NCI-H69 (cell line): Measurements from ENCODE around the gene MYRIP.
"Not testable (repeated sequence)": the region's sequence is repeated elsewhere in the genome, so short reads cannot be mapped to it uniquely, and the experiment has no call there.

ENCODE experiments used
- DNase-seq: peaks from one replicate; lab custom pipeline; 2025; lab: John Stamatoyannopoulos, UW

The MYRIP gene

DNA sequence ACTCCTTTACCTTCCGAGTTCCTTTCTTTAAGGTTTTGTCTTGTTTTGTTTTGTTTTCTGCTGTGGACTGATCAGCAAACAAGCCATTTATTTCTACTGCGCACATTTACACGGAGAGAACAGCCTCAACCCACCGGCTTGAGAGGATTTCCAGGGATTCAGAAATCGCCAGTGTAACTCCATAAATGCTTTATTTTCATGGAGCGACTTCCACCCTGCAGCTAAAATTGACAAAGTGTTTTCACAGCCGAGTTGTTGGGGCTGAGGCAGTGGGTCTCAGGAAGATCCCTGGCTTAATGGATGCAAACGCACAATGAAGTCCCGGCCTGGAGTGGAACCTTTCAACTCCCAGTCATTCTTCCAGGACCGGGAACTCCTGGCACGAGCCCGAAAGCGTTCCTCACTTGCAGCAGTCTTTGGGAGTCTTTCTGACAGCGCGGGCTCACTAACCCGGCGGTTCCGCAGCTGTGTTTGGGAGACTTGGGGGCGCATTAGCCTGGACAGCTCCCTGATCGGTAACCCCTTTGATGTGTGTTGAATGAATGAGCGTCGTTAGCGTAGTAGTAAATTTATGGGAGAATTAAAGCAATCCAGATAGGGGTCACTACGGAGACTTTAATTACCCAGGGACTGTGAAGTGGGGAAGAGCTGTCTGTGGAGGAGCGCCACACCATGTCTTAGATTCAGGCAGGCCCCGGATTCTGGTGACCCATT, 785 bp upstream of the MYRIP start:
- DNase-seq = peak; percentile 73

DNA sequence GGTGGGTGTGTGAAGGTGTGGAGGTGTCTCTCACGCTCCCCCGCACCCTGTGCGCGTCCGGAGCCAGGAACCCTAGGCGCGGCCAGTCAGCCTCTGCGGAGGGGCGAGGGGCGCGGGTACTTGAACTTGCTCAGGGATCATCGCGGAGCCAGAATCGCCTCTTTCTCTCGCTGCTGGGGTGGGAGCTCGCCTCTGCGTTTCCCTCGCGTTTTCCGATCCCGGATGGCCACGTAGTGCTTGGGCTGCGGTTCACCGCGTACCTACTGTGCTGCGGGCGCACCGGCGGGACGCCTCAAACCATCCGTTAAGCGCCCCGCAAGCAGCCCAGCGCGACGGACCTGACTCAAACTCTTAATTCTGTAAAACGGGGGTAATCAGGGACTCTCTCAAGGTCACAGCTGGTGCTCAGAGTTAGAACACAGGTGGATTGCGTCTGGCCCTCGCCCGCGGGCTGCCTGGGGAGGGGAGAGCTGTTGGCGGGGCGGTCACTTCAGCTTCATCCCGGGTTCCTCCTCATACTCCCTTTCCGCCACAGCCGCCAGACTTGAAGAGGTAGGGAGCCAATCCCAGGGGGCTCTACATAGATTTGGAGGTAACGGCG, 686 bp downstream of the MYRIP start:
- DNase-seq = peak; percentile 65

DNA sequence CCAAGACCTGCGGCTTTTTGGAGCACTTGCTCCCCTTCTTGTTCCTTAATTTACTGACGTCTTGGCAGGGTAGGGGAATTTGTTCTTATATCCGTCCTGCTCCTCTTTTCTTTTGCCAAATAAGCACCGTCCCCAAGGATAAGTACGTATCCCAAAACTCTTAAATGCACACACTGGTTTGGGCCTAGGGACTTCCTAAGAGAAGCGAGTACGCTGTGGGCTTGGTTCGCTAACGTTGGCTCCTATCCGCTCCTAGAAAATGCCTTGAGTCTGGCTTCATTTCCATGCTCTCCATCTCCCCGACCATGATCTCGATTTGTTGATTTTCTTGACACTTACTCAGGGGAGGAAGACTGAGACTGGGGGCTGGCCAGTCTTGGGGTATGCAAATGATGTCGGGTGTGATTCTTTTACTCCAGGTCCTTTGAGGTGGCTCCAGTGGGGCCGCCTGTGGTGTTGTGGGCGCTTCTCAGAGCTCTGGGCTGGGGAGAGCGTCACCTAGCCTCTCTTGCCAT, 1.3 kb downstream of the MYRIP start:
- peak; percentile 66 for DNase-seq

DNA sequence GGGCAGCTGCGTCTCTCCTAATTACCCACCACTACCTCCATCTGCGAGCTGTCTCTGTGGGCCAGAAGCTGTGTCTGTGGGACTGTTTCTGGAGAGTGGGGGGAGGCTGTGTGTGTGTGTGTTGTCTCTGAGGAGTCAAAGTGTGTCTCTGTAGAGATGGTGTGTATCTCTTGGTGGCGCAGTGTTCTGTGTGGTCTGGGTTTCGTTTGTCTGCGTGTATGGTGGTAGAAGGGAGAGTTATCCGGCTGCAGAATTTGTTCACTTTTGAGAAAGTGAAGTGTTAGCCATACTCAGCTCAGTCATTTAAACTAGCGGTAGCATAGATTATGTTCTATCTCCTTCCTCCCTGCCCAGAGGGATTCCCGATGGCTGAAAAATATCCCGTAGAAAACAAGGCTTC, 2.2 kb downstream of the MYRIP start:
- DNase-seq = peak; percentile 55

DNA sequence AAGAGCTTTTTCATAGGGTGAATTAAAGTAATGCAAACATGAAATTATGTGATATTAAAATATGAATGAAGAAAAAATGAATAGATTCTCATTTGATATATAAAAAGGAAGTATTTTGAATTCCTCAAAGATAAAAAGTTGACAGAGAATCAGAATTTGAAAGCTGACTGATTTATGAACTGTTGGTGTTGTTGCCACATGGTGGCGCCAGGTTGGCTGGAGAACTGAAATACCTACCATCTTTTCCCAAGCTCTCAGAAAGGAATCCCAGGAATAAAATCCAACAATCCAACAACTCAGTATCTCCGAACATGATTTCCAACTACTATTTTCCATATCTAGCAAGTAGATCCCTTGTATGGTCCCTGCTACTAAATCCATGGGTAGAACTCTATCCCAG, 3.1 kb downstream of the MYRIP start:
- DNase-seq = peak; percentile 75

DNA sequence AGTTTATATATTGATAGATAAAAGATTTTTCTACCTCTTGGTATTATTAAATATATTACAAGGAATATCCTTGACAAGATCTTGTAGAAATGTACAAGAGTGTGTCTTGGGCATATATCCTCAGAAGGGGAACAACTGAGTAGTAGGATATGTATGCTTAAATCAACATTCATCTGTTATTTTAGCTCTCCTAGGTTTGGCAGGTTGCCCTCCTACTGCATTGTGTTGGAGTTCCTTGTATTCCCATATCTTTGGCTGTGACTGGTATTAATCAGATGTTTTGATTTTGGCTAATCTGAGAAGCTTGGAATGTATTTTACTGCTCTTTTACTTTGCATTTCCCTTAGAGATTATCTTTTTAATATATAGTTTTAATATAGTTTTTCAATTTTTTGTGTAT, 4.6 kb downstream of the MYRIP start:
- DNase-seq = peak; percentile 75

DNA sequence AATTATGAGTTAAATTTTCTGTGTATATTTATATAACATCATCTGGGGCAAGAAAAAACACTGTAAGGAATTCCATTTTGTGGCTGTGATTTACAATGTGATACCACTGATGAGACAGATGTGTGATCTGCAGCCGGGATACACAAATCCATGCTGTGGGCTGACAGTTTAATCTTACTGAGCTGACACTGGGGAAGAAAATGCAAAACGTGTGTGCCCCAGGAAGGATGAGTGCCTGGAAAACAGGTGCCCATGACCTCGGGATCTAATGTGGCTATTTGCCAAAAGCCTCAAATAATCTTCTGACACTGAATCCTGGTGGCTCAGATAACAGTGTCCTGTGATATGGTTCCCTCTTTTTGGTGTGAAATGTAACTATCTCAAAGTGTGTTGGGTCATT, 10.5 kb downstream of the MYRIP start:
- peak; percentile 6 for DNase-seq

DNA sequence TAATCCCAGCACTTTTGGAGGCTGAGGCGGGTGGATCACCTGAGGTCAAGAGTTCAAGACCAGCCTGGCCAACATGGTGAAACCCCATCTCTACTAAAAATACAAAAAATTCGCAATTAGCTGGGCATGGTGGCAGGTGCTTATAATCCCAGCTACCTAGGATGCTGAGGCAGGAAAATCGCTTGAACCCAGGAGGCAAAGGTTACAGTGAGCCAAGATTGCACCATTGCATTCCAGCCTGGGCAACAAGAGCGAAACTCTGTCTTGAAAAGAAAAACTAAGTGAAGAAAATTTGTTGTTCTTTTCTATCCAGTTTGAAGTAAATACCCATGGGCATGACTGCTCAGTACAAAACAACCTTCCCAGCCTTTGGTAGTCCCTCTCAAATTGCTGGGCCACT, 24.4 kb downstream of the MYRIP start:
- DNase-seq = not testable (repeated sequence)

DNA sequence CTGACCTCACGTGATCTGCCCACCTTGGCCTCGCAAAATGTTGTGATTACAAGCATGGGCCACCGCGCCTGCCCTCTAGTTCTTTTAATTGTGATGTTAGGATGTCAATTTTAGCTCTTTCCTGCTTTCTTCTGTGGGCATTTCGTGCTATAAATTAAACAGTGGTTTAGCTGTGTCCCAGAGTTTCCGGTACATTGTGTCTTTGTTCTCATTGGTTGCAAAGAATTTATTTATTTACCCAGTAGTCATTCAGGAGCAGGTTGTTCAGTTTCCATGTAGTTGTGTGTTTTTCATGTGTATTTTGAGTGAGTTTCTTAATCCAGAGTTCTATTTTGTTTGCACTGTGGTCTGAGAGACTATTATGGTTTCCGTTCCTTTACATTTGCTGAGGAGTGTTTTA, 30.1 kb downstream of the MYRIP start:
- no peak for DNase-seq

DNA sequence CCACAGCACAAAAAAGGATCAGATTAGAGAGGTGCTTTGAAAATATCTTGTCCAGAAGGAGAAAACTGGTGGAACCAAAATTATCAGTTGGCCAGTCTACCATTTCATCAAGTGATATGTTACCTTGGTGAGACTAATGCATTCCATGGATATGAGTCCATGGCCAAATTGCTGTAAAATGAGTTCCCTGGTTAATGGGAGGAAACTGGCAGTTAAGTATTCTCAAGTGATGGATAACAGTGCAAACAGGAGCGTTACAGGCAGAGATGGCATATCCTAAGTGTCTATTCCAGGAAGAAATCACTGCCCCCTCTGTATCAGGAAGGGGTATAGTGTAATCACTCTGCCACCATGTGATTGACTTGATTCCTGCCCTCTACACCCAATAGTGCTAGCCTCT, 34.0 kb downstream of the MYRIP start:
- peak; percentile 40 for DNase-seq

DNA sequence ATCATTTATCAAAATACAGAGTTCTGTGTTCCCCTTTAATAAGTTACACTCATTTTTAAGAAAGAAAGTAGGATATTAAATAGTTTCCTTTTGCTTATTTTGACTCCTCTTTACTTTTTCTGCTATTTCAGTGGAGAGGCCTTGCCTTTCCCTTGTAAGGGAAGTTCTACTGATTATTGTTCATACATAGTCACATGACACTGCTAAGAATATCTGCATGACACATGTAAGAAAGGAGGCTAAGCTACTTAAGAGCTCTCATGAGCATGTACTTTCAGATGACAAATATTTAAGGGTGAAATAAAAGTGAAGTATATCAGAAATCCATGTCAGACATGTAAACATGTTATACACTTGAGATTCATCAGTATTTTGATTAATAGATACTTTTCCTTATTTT, 39.0 kb downstream of the MYRIP start:
- no peak for DNase-seq

DNA sequence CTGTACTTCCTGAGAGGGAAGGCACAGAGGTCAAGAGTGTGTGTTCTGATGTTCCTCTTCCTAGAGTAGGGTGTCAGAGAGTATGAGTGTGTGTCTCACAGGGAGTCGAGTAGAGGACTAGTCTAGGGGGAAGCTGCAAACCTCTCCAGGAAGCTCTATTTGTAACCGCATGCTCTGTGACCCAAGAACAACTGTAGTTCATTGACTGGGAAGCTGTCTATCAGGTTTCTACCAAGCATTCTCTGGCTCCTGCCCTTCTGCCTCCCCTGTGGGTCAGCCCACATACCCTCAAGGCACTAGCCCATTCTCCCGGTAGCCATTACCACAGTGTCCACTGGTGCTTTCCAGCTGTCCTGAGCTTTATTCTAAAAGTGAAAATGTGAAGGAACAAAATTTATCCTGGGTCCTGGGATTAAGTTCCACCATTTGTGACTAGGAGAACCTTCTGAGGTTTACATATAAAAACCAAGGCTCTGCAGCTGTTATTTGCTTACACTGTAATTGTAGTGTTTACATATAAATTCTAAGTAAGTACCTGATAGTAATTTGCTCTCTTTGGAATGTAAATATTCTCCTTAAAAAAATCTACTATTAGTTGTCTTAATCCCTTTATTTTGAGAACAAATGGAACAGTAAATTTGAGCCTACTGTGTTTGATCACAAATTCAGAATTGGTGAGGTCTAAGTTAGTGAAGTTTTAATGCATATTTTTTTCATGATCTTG, 40.7 kb downstream of the MYRIP start:
- peak; percentile 87 for DNase-seq

DNA sequence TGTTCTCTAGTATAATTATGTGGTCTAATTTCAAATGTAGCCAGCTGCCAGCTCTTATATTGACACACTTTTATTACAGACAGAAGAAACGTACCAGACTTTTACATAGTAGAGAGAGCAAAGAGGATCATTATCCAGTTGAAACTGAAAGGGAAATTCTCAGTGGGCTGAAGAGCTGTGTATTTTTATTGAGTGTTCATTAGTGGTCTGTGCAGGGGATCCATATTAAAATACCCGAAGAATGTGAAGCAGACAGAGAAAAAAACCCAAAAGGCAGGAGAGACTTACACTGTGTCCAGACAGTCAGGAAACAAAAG, 41.3 kb downstream of the MYRIP start:
- DNase-seq = peak; percentile 85

DNA sequence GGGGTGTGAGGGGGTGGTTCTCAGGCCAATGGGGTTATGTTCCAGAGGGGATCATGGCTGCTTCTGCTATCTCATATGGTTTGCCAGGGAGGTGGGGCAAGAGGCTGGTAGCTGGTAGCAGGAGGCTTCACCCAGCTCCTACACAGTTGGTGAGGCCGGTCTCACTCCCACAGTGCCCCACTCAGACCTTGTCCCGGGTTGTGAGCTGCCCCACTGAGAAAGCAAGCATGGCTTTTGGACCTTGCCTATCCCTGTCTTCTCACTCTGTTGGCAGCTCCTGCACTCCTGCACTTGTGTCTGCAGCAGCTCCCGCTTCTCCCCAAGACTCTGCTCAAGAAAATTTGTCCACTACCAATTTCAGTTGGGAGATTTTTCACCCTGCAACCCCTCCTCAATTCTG, 46.1 kb downstream of the MYRIP start:
- no peak for DNase-seq

DNA sequence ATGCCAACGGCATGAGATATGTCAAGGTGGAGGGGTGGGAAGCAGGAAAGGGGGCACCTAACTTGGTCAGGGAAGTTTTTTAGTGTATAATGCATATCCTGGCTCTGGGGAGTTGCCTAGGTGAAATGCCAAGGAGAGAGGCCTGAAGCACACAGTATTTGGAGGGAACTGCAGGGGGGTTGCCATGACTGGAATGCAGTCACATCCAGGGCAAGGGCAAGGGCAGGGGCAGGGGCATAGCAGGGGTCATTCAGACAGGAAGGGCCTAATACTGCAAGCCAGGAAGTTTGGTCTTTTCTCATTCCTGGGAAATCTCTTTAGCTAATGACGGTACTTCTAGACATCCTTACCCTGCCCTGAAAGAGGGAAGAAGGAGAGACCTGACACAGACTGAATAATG, 60.5 kb downstream of the MYRIP start:
- DNase-seq = no peak

DNA sequence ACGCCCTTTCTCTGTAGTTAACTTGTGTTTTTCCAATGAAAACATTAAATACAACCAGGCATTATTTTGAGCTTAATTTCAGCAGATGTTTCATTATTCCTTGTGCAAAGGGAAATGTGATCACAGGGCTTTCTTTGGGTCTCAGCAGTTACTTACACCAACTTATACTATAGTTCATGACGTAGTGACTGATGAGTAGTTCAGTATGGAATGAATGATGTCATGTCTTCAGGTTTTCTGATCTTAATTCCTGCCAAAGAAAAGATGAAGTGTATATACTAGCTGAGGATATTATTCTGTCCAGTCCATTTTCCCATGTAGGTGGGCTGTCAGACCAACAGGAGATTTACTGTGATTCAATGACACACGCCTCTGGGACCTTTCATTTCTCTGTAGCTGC, 61.3 kb downstream of the MYRIP start:
- DNase-seq = no peak

DNA sequence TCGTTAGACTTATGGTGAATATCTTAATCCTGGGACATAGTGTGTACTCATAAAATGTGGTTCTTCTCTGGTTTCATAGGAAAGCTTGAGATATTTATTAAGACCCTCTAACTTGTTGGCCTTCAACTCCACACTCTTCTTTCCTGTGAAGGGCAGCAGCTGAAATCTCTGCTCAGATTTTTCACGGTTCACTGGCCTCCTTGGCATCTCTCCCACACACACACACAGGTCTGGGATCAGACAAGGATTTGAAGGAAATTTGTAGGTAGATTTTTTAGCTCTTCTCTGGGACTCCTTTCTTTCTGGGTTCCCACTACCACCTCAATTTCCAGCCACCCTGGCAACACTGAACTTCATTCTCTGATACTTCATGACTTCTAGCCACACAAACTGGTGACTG, 70.2 kb downstream of the MYRIP start:
- peak; percentile 49 for DNase-seq

DNA sequence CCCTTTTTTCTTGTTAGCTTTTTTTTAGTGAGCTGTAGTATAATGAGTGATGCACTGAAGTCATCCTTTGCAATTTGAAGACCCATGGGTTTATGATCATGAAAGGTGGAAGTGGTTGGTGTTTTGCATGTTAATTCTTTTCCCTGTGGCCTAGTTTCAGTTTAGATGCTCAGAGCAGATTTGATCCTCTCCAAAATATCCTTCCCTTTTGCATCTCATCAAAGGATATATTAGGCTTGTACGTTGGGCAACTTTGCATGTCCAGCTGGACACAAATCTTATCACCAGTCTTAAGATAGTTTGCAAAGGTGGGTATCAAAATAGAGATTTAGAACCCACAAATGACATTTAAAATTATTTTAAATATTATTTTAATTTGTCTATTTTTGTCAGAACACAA, 72.7 kb downstream of the MYRIP start:
- DNase-seq = no peak

DNA sequence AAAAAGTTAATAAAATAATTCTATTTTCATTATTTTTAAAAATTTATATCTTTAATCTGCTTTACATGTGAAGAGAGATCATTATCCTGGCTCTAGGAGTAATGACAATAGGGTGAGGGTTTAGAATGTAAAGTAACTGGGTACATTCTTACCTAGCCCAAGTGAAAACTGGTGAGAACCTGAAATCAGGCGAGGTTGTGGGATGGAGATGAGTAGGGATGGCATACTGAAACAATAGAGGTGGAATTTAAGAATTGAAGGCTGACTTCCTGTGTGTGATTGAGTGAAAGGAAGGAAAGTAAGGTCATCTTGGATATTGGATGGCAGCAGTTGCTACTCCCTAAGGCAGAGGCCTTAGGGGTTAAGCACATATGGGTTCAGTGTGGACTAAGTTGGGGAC, 82.7 kb downstream of the MYRIP start:
- DNase-seq = peak; percentile 26

DNA sequence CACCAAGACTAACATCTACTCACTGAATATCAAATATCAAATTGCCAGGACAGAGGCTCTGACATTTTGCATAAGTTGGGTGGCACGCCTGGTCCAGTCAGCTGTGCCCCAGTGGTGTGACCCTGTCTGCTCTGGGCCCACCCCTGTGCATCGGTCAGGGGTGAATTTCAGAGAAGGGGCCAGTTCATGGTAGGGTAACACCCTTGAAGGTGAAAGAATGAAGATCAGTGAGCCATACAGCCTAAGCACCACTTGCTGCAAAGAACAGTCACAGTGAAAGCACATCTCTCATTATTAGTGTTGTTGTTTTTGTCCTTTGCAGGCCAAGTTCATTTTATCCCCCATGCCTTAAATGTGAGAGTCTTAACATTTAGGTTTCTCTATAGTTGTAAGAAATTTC, 86.8 kb downstream of the MYRIP start:
- DNase-seq = no peak

DNA sequence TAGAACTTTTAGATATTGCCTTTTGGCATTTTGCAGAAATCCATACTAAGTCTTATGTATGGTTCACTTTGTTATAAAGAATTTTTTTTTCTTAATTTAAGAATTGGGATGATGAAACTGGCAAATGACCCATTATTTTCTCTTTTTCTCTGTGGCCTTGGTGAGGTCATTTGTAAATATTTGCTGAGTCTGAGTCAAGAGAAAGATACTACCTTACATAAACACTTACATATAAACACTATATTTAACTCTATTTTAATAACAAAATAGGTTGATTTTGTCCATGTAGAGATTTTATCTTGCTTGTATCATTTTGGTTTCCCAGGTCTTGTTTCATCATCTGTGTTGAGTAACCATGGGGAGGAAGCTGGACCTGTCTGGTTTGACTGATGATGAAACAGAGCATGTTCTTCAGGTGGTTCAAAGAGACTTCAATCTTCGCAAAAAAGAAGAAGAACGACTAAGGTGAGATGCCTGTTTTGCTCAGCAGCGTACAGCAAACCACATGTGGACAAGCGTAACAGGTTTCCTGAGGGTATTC, 91.1 kb downstream of the MYRIP start:
- DNase-seq = peak; percentile 51

DNA sequence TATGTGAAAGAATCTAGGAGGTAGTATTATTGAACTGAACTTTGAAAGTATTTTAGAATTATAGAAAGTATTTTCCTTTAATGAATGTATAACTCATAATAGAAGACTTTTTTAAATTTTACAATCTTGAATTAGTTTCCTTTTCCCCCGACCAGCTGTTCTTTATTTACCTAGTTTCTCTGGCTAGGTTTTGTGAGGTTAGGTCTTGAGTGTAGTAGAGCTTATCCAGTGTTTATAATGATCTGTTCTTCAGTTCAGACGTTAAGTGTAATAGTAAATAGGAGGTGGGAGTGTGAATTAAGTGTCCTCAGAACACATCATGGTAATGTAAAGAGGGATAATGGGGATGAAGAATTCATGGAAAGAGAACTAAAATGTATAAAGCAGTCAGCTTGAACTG, 93.8 kb downstream of the MYRIP start:
- DNase-seq = peak; percentile 17

DNA sequence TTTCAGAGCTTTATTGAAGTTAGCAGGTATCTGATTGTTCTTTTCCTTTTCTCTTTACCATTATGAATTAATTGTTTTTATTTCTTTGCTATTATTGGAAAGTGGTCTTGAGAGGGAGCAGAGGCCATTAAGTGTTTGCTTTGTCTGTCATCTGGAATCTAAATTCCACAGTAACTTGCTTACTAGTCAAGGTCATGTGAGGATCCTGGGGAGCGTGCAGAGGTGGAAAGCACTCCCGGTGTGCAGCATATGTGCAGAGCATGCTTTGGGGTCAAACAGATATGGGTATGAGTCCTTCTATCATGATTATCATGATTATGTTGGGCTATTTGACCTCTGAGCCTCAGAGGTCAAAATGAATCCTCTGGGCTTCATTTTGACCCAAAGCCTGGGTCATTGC, 96.4 kb downstream of the MYRIP start:
- DNase-seq = no peak
